Heart left ventricle (tissue), 13 donors: ENCODE results near the gene CDH13.

Experiments
- POLR2A ChIP-seq, 2 donors: fragments of 450-650 bp; IDR thresholded peaks; one replicate each; pipeline ENCODE4 v1.6.1; 2017; ENCODE audit warnings: antibody characterized with exemption in 2 of 2, mild to moderate bottlenecking in 2 of 2, moderate library complexity in 2 of 2
- TF ChIP-seq, protein P1 (sequence below), 12 donors: fragments of 200-600 bp; sonication (generic) in 4 of 12; IDR thresholded peaks; one replicate each; pipeline versions ENCODE4 v1.5.0 to v1.8.0; 2018 to 2022; ENCODE audit warnings: antibody characterized with exemption in 12 of 12, mild to moderate bottlenecking in 5 of 12
- donor health status: ischemic (EF 13 %, LVEDD 7.1; RV severe dilation, severe dysfunction).
- donor health status: DM: no; HTN: yes; CAD: no.
- donor health status: DM: no; HTN: no; CAD: no.
- donor health status: ischemic (EF 25% LVEDD 6.9; RV normal size, moderate dysfunction).
- donor health status: ischemic (EF 25% LVEDD 5.7; RV mildly dilated, moderate dysfunction).
- donor health status: ischemic (EF 35%, LVEDD 5.7; RV mildly dilated, moderate dysfunction).
- donor health status: nonischemic (EF 11% LVEDD 7.7; RV severe dilation, severe dysfunction).
- donor health status: DM: yes; HTN: yes; CAD: no.
- donor health status: PGD.
- donor health status: ischemic (EF 29% LVEDD 5.4; RV normal size, mild dysfunction).
- donor health status: nonischemic (EF 23%, LVEDD 6.1; RV moderate dilation, normal function).

DNA sequence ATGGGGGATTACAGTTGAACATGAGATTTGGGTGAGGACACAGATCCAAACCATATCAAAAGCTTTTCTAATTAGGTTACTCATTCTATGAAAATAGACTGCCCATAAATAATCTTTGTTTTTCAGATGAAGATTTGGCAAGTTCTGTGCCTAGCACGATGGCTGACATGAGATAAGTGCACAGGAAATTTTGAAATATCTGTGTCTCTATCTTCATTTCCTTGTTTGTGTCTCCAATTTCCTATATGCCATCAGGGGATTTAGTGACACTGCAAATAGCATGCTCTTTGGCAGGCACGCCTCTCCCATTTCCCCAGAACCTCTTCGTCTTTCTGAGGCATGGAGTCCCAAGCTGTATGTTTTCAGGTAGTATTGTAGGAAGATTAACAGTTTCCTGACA lies 544.6 kb downstream of the CDH13 start:
- no peak for TF ChIP-seq POLR2A (IDR thresholded peaks at IDR 0.05)
- TF ChIP-seq, protein P1, sequence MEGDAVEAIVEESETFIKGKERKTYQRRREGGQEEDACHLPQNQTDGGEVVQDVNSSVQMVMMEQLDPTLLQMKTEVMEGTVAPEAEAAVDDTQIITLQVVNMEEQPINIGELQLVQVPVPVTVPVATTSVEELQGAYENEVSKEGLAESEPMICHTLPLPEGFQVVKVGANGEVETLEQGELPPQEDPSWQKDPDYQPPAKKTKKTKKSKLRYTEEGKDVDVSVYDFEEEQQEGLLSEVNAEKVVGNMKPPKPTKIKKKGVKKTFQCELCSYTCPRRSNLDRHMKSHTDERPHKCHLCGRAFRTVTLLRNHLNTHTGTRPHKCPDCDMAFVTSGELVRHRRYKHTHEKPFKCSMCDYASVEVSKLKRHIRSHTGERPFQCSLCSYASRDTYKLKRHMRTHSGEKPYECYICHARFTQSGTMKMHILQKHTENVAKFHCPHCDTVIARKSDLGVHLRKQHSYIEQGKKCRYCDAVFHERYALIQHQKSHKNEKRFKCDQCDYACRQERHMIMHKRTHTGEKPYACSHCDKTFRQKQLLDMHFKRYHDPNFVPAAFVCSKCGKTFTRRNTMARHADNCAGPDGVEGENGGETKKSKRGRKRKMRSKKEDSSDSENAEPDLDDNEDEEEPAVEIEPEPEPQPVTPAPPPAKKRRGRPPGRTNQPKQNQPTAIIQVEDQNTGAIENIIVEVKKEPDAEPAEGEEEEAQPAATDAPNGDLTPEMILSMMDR (IDR thresholded peaks at IDR 0.05), result no peak
